Measurements from ENCODE around the gene GRIK4. TPM values are rescaled to one million over a fixed set of nuclear protein-coding genes. Genes with fewer than 3 reads are reported as not detected.

GRIK4 gene
- total and polyA plus RNA-seq, 2 donors (not counting 3 experiments of a cell fraction or from before 2014, with no cell fraction given): 0.81 to 1.6 TPM

DNA sequence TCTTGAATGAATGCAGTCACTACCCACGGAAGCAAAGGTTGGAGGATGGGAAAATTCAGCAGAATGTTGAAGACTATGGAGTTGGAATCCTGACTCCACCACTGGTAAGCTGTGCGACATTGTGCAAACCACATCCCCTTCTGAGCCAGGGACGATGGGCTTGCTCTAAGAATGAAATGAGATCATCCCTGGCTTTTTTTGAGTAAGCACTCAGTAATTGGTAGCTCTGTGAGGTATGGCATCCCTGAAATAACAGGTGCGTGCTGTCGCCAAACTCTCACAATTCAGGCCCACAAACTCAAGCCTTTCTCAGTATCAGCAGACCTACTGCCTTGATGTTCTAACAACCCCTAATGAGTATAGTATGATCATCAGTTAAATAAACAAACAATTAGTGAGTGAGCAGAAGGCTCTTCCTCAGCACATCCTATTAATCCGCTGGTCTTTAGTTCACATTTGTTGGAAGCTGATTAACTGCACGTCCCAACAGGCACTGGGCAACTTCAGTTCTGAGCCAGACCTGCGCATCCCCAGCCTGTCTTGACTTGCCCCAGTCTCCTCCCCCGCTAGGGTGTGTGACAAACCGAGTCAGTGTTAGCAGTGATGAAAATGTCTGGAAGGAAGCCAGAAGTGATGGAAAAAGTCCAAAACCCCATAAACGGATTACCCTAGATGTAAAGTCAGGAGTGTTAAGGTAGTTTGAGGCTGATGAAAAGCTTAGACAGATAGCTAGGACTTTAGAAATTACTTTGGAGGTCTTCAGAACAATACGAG lies 235.5 kb downstream of the GRIK4 start:
- Histone ChIP-seq H3K4me1 (ENCODE audit: control insufficient read depth, extremely low read depth, insufficient read depth, low read length) (no peaks in the 10 kb centered on the region), H3K27me3 (ENCODE audit: control insufficient read depth in 2 of 2, insufficient read depth in 2 of 2, low read length in 2 of 2) (no peaks in the 10 kb centered on the region), H3K36me3 (ENCODE audit: control insufficient read depth in 2 of 2, extremely low read depth in 1 of 2, insufficient read depth in 2 of 2, low read length in 2 of 2) (no peaks in the 10 kb centered on the region), H3K79me2 (ENCODE audit: control insufficient read depth, insufficient read depth, low read length) (no peaks in the 10 kb centered on the region), H2AFZ (ENCODE audit: low read depth, low read length) (no peak overlapping the region), H4K20me1 (replicated peaks; ENCODE audit: control insufficient read depth, extremely low read depth, insufficient read depth, low read length) (no peaks in the 10 kb centered on the region), H3K4me2 (ENCODE audit: insufficient read depth, low read length) (no peak overlapping the region), H3K9me3 (replicated peaks; ENCODE audit: control insufficient read depth, insufficient read depth, low read length) (no peaks in the 10 kb centered on the region), H3K9me1 (replicated peaks; ENCODE audit: control insufficient read depth, extremely low read depth, insufficient read depth, low read length) (no peaks in the 10 kb centered on the region), H3K9ac (replicated peaks; ENCODE audit: extremely low read depth, insufficient read depth, low read length) (no peak overlapping the region), H3K27ac (ENCODE audit: insufficient read depth, low read depth, low read length) (no peak overlapping the region), H3K4me3 (replicated peaks in 1 of 3; ENCODE audit: insufficient read depth in 1 of 3, low read depth in 1 of 3, low read length in 3 of 3) (no peak overlapping the region)
- FAIRE-seq (no peak), DNase-seq (ENCODE audit: low read depth, low spot score) (no peak)
- CTCF ChIA-PET: interaction anchor here (1.1 to 3.9 kb wide), 6 partner anchors 9 to 70 kb away, joined by 3 to 15 read pairs (median 3); no protein-coding TSS in a partner anchor
- TF ChIP-seq JUN (IDR thresholded peaks at IDR 0.05; ENCODE audit: borderline replicate concordance, insufficient read depth, insufficient read length, low read depth) (no peak), POLR2AphosphoS5 (IDR thresholded peaks at IDR 0.05; ENCODE audit: insufficient read depth, low read depth, low read length) (no peak), FOS (IDR thresholded peaks at IDR 0.05; ENCODE audit: borderline replicate concordance, insufficient read depth, low read length) (no peak), MYC (IDR thresholded peaks at IDR 0.05; ENCODE audit: low read depth, low read length) (no peak), EZH2 (IDR thresholded peaks at IDR 0.05; ENCODE audit: borderline replicate concordance, low read depth, low read length, severe bottlenecking) (no peak), GATA2 (IDR thresholded peaks at IDR 0.05; ENCODE audit: insufficient read depth, insufficient read length, low read depth, low read length) (no peak), POLR2A (IDR thresholded peaks at IDR 0.05; ENCODE audit: low read depth, low read length) (no peak)
- TF ChIP-seq, protein P1, sequence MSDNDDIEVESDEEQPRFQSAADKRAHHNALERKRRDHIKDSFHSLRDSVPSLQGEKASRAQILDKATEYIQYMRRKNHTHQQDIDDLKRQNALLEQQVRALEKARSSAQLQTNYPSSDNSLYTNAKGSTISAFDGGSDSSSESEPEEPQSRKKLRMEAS (IDR thresholded peaks at IDR 0.05; ENCODE audit: insufficient read depth, insufficient read length): no peak
- TF ChIP-seq, protein P2, sequence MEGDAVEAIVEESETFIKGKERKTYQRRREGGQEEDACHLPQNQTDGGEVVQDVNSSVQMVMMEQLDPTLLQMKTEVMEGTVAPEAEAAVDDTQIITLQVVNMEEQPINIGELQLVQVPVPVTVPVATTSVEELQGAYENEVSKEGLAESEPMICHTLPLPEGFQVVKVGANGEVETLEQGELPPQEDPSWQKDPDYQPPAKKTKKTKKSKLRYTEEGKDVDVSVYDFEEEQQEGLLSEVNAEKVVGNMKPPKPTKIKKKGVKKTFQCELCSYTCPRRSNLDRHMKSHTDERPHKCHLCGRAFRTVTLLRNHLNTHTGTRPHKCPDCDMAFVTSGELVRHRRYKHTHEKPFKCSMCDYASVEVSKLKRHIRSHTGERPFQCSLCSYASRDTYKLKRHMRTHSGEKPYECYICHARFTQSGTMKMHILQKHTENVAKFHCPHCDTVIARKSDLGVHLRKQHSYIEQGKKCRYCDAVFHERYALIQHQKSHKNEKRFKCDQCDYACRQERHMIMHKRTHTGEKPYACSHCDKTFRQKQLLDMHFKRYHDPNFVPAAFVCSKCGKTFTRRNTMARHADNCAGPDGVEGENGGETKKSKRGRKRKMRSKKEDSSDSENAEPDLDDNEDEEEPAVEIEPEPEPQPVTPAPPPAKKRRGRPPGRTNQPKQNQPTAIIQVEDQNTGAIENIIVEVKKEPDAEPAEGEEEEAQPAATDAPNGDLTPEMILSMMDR (IDR thresholded peaks at IDR 0.05; ENCODE audit: extremely low read depth in 1 of 2, insufficient read depth in 1 of 2, low read depth in 1 of 2, low read length in 2 of 2): no peak
- dilution Hi-C loops (cut with MboI; ENCODE audit: extremely low pct_ligation_motif_present, low sequenced_read_pairs) (no loop called here), intact Hi-C loops (cut with micrococcal nuclease) (no loop called here)
- no TSS peak for BruUV-seq (replicated peaks)
- POLR2A ChIA-PET: no interaction called here
